ENCODE data around the gene SOWAHD.
"Not testable (repeated sequence)": the region's sequence is repeated elsewhere in the genome, so short reads cannot be mapped to it uniquely, and the experiment has no call there.

SOWAHD gene, protein sequence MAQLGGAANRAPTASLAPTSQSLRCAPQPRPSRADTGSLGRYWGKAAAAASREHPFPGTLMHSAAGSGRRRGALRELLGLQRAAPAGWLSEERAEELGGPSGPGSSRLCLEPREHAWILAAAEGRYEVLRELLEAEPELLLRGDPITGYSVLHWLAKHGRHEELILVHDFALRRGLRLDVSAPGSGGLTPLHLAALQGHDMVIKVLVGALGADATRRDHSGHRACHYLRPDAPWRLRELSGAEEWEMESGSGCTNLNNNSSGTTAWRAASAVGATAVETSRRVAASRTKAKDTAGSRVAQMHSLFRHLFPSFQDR

GRCh38 chrX:119757979-119758730, at the start of gene SOWAHD:
Gene SOWAHD (plus strand): TSS chrX:119758588. CDS start chrX:119758668, 80 bp downstream.
- peak; percentile 58 for DNase-seq

GRCh38 chrX:119708936-119709335, 49.5 kb upstream of the SOWAHD start:
- DNase-seq: no peak

DNA sequence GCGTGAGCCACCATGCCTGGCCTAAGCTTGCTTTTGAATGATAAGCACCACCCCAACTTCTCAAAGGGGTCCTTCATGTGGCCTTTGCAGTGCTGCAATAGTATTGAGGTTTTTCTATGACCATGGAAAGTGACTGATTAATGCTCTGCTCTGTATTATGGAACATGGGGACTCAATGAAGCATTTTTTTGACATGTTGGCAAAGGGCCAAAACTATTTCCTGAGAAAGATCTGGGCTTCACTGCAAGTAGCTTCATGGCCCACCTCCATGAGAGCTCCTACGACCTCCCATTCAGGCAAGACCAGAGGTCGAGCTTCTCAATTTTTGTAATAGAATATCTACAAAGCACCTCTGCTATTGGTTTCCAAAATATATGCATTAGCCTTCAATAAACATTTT, 48.8 kb upstream of the SOWAHD start:
- DNase-seq: no peak

DNA sequence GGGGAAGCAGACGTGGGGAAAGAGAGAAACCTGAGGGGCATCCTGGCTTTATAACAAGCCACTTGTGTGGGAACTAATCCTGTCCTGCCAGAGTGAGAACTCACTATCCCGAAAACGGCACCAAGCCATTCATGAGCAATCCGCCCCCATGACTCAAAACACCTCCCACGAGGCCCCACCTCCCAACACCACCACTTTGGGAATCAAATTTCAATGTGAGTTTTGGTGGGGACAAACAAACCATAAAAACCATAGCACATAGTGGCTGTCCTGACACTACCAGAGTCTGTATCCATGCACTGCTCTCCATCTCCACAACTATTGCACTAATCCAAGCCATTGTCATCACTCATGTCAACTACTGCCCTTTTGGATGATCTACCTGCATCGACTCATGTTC, 36.9 kb upstream of the SOWAHD start:
- DNase-seq: no peak

GRCh38 chrX:119721926-119722325, 36.5 kb upstream of the SOWAHD start:
- DNase-seq: no peak

GRCh38 chrX:119726900-119727555, 31.4 kb upstream of the SOWAHD start:
- no peak for DNase-seq

DNA sequence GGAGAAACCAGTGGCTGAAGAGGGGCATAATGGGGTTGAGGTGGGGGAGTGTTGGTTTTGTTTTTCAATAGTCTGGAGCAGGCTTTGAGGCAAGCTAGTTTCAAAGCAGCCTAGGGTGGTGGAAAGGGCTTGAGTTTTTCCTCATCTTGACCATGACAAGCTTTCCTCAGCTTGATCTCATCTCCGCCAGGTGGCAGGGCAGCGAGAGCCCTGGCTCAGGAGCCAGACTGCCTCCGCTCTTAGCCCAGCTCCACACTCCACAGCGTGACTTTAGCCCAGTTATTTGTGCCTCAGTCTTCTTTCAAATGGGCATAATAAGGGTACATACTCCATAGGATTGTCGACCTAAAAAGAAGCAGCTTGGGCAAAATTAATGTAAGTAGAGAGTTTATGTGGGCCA, 29.9 kb upstream of the SOWAHD start:
- no peak for DNase-seq

DNA sequence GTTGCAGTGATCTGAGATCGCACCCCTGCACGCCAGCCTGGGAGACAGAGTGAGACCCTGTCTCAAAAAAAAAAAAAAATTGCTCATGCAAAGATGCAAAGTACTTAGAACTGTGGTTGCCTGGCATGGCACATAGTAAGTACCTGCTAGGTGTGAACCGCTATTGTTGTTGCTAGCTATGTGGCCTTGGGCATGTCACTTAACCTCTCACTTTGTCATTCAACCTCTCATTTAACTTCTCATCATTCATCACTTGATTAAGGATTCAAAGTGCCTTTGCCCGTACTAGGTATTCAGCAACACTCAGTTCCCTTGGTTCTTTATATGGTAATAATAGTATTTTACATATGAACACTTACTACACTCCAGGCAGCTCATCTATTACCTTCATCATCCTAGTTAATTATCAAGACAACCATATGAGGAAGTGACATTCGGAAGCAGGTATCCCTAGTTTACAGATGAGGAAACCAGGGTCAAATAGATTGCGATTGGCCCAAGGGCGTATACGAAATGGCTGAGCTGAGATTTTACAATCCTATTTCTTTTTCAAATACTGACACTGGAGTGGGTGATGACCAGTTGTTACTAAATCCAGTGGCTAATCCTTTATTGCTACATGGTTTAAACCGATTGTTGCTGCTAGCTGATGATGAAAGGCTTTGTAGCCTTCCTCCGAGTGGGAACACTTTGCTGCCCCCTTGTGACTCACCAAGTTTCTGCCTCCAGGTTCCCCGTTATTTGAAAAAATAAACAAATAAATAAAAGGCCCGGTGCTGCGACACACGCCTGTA, 28.8 kb upstream of the SOWAHD start:
- peak; percentile 55 for DNase-seq

- DNase-seq: no peak
These were observed 23.5 kb upstream of the SOWAHD start for GRCh38 chrX:119734897-119735339.

DNA sequence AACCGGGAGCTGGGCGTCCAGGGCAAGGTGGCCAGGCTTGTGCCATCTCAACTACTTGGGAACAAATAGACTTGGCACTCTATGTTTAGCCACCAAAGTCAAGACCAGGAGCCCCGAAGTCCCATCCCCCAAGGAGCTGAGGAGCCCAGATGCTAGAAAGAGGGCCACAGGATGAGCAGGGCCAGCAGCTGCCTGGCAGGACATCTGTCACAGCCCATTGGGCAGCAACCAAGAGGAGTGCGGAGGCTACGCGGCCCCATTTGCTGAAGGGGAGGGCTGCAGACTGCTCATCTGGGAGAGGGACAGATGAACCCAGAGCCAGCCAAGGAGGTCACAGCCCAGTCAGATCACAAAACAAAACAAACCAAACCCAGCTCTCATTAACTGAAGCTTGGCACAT, 22.9 kb upstream of the SOWAHD start:
- DNase-seq: peak; percentile 54

- no peak for DNase-seq
These were observed 22.1 kb upstream of the SOWAHD start for GRCh38 chrX:119736206-119736764.

GRCh38 chrX:119738742-119739141, 19.6 kb upstream of the SOWAHD start:
- DNase-seq: no peak

GRCh38 chrX:119745283-119745848, 13.0 kb upstream of the SOWAHD start:
- DNase-seq: no peak

DNA sequence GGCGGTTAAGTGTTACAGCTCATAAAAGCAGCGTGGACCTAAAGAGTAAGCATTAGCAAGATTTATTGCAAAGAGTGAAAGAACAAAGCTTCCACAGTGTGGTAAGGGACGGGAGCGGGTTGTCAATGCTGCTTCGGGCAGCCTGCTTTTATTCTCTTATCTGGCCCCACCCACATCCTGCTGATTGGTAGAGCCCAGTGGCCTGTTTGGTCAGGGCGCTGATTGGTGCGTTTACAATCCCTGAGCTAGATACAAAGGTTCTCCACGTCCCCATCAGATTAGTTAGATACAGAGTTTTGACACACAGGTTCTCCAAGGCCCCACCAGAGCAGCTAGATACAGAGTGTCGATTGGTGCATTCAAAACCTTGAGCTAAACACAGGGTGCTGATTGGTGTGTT, 8.3 kb upstream of the SOWAHD start:
- not testable (repeated sequence) for DNase-seq

DNA sequence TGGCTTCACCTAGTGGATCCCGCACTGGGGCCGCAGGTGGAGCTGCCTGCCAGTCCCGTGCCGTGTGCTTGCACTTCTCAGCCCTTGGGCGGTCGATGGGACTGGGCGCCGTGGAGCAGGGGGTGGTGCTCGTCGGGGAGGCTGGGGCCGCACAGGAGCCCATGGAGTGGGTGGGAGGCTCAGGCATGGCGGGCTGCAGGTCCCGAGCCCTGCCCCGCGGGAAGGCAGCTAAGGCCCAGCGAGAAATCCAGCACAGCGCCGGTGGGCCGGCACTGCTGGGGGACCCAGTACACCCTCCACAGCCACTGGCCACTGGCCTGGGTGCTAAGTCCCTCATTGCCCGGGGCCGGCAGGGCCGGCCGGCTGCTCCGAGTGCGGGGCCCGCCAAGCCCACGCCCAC, 7.6 kb upstream of the SOWAHD start:
- DNase-seq: not testable (repeated sequence)

- DNase-seq: no peak
These were observed 5.4 kb upstream of the SOWAHD start for GRCh38 chrX:119753001-119753400.

- DNase-seq: peak; percentile 31
These were observed 4.6 kb upstream of the SOWAHD start for GRCh38 chrX:119753639-119754257.

- peak; percentile 10 for DNase-seq
These were observed 2.3 kb upstream of the SOWAHD start for GRCh38 chrX:119755981-119756533.

- DNase-seq: no peak
These were observed 1.3 kb upstream of the SOWAHD start for GRCh38 chrX:119756926-119757635.

DNA sequence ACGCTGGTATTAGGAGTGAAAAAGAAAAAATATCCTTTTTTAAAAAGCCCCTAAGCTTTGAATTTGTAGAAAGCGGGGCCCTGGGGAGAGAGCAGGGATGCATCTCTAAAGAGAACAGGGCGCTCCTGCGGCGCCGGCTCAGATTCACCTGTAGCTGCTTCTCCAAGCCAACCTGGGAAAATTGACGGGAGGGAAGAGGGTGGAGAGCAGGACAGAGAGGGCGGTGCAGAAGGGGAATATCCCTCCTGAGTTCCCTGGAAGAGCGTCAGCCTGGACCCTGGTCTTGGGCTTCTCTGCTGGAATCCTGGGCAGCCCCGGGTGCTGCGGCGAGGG, 776 bp upstream of the SOWAHD start:
- DNase-seq: no peak

GRCh38 chrX:119758731-119759247, 401 bp downstream of the SOWAHD start:
- DNase-seq: peak; percentile 66
